Measurements from ENCODE around the gene ADAMTS15. TPM values are rescaled to one million over a fixed set of nuclear protein-coding genes. Genes with fewer than 3 reads are reported as not detected.

Gene ADAMTS15
- total and polyA plus RNA-seq, 2 of the 4 experiments (the other 2 are of a cell fraction), result 3.0 to 5.0 TPM

DNA sequence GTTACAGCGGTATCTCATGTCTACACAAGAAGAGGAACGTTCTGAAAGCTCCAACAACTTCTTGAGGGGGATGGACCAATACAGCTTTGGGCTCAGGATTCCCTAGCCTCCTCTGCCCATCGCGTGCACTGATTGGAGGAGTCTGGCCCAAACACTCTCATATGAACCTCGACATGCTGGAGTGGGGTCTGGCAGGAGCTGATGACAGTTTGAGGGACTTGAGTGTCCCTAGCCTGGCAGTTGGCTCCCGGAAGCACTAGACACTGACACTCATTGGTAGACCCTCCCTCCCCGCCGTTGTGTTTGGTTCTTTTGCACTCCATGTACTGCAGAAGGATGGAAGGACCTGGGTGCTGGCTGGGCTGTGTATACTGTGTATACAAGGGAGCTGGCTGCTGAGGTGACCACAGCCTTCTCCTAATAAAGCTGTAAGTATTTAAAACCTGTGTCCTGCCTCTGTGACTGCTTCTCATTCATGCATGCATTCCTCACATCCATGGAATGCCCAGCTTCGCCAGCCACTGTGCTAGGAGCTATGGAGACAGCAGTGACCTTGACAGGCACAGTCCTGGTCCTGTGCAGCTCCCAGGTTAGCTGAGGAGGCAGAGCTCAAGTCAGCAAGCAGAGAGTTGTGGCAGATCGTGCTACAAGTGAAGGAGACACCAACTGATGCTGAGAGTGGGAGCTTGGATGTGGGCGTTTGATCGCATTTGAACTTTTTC is 27.9 kb downstream of the ADAMTS15 start (continued):
- TF ChIP-seq BHLHE40 (IDR thresholded peaks at IDR 0.05; ENCODE audit: low read depth, low read length) (no peak), FOS (IDR thresholded peaks at IDR 0.05; ENCODE audit: low read depth, low read length) (no peak)

DNA sequence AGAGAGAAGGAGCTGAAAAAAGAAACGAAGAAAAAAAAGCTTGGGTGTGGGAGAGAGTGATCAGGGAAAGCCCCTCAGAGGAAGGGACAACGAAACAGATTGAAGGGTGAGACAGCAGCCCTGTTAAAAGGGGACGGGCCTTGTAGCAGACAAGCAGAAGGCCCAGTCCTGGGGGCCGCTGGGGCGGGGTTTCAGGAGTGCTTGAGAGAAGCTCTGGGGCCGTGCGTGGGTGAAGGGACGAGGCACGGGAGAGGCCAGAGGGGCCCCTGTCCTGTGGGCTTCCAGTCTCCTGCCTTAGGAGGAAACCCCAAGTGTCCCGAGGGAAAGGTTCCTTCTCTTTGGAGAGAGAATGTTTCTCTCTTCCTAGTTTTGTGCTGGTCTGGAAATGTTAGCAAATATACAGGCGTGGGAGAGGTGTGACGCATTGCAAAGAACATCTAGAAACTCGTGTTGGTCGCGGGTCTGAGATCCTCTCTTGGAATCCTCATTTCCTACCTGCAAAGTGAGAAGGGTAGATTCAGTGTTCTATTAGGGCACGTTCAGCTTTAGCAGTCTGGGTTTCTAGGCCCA is 28.6 kb downstream of the ADAMTS15 start:
- peaks cover 43% of the 10 kb centered on the region for H3K4me1 ChIP-seq (ENCODE audit: control insufficient read depth, insufficient read depth, low read length)
- H4K5ac ChIP-seq (ENCODE audit: low read depth, low read length), result peak overlapping the region; percentile 93
- in situ Hi-C loops (cut with MboI; ENCODE audit: low sequenced_read_pairs), result no loop called here
- intact Hi-C loops (cut with micrococcal nuclease), result loop anchor here (5.0 kb wide), 2 partner anchors 125 to 160 kb away; no protein-coding TSS in a partner anchor
- H3K18ac ChIP-seq (ENCODE audit: low read depth, low read length), result peak overlapping the region; percentile 98
- peak overlapping the region; percentile 70; the same call in 1 of the 2 replicates for H3K23ac ChIP-seq (ENCODE audit: low read depth, low read length)
- ChIA-PET CTCF (interaction anchor here (0.6 to 1.5 kb wide), 3 partner anchors 22 to 459 kb away, joined by 3 to 5 read pairs (median 4); no protein-coding TSS in a partner anchor), POLR2A (ENCODE audit: unreplicated experiment) (no interaction called here)
- peak overlapping the region; percentile 11 for H2AFZ ChIP-seq (replicated peaks; ENCODE audit: low read length, poor library complexity)
- BruUV-seq (replicated peaks), result no TSS peak
- no peak overlapping the region for H2AK9ac ChIP-seq (replicated peaks; ENCODE audit: low read depth, low read length, poor library complexity)
- H2BK20ac ChIP-seq (ENCODE audit: low read depth, low read length), result peak overlapping the region; percentile 97
- H2BK5ac ChIP-seq (ENCODE audit: low read depth, low read length, poor library complexity, severe bottlenecking), result peak overlapping the region; percentile 93
- dilution Hi-C loops (cut with HindIII; ENCODE audit: low sequenced_read_pairs, unreplicated experiment), result no loop called here
- no peaks in the 10 kb centered on the region for H3K9me3 ChIP-seq (ENCODE audit: control insufficient read depth, insufficient read depth, low read length)
- H3K56ac ChIP-seq (ENCODE audit: extremely low read depth, insufficient read depth, low read length), result peak overlapping the region; percentile 31; the same call in 1 of the 2 replicates
- H2AK5ac ChIP-seq (ENCODE audit: low read depth, low read length), result peak overlapping the region; percentile 97
- peaks cover 48% of the 10 kb centered on the region for H3K36me3 ChIP-seq (ENCODE audit: control insufficient read depth, insufficient read depth, low read length)
- peaks cover 0 to 3% of the 10 kb centered on the region in 2 experiments; a peak in 1 of 4 replicates for H3K79me1 ChIP-seq (ENCODE audit: low read depth in 1 of 2, low read length in 2 of 2)
- no peaks in the 10 kb centered on the region for H4K20me1 ChIP-seq (ENCODE audit: insufficient read depth, low read length)
- H3K4me3 ChIP-seq (ENCODE audit: insufficient read depth, low read depth, low read length), result no peak overlapping the region
- peak overlapping the region; percentile 98 for H4K91ac ChIP-seq (ENCODE audit: insufficient read depth, low read depth, low read length)
- peak overlapping the region; percentile 78 to 92 for H4K8ac ChIP-seq (ENCODE audit: low read depth in 2 of 2, low read length in 2 of 2)
- H2BK15ac ChIP-seq (ENCODE audit: low read depth, low read length), result peak overlapping the region; percentile 99; the same call in 2 of the 3 replicates
- no peaks in the 10 kb centered on the region for H3K27me3 ChIP-seq (ENCODE audit: control insufficient read depth, insufficient read depth, low read length)
- ATAC-seq (ENCODE audit: low read depth) (no peak), DNase-seq (no peak)
- peak overlapping the region; percentile 97 for H3K27ac ChIP-seq (ENCODE audit: insufficient read depth, low read length)
- H3K4ac ChIP-seq (ENCODE audit: low read depth, low read length), result peak overlapping the region; percentile 97
- peak overlapping the region; percentile 90 for H3K14ac ChIP-seq (replicated peaks; ENCODE audit: low read depth, low read length)
- H3K9me1 ChIP-seq (ENCODE audit: insufficient read depth, low read length), result peaks cover 33% of the 10 kb centered on the region
- no peak overlapping the region for H3K4me2 ChIP-seq (ENCODE audit: low read depth, low read length)
- peak overlapping the region; percentile 98 for H2BK120ac ChIP-seq (ENCODE audit: low read depth, low read length)
- WGBS, 2 experiments (ENCODE audit: extremely low coverage in 2 of 2, insufficient read length in 1 of 2), result 83% methylated on average over 5 of the region's 16 CpGs; no CpG with 5 or more reads in 1 of the 2 experiments
- H3K9ac ChIP-seq (ENCODE audit: low read depth, low read length), result peak overlapping the region; percentile 25; the same call in 1 of the 2 replicates
- TF ChIP-seq POLR2A (IDR thresholded peaks at IDR 0.05; ENCODE audit: low read depth, low read length) (no peak), RFX5 (IDR thresholded peaks at IDR 0.05; ENCODE audit: low read depth, low read length) (no peak), NFE2L2 (IDR thresholded peaks at IDR 0.05; ENCODE audit: low read depth, low read length) (no peak), MXI1 (IDR thresholded peaks at IDR 0.05; ENCODE audit: borderline replicate concordance, low read depth, low read length) (no peak), BHLHE40 (IDR thresholded peaks at IDR 0.05; ENCODE audit: low read depth, low read length) (no peak), RAD21 (IDR thresholded peaks at IDR 0.05; ENCODE audit: low read length) (no peak), MAZ (IDR thresholded peaks at IDR 0.05; ENCODE audit: borderline replicate concordance, low read depth, low read length) (no peak), RCOR1 (IDR thresholded peaks at IDR 0.05; ENCODE audit: insufficient replicate concordance, low read length) (no peak), CEBPB (IDR thresholded peaks at IDR 0.05; ENCODE audit: low read depth, low read length) (no peak)
- TF ChIP-seq, protein P1, sequence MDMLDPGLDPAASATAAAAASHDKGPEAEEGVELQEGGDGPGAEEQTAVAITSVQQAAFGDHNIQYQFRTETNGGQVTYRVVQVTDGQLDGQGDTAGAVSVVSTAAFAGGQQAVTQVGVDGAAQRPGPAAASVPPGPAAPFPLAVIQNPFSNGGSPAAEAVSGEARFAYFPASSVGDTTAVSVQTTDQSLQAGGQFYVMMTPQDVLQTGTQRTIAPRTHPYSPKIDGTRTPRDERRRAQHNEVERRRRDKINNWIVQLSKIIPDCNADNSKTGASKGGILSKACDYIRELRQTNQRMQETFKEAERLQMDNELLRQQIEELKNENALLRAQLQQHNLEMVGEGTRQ (IDR thresholded peaks at IDR 0.05; ENCODE audit: low read depth, low read length), result no peak
- TF ChIP-seq, protein P2, sequence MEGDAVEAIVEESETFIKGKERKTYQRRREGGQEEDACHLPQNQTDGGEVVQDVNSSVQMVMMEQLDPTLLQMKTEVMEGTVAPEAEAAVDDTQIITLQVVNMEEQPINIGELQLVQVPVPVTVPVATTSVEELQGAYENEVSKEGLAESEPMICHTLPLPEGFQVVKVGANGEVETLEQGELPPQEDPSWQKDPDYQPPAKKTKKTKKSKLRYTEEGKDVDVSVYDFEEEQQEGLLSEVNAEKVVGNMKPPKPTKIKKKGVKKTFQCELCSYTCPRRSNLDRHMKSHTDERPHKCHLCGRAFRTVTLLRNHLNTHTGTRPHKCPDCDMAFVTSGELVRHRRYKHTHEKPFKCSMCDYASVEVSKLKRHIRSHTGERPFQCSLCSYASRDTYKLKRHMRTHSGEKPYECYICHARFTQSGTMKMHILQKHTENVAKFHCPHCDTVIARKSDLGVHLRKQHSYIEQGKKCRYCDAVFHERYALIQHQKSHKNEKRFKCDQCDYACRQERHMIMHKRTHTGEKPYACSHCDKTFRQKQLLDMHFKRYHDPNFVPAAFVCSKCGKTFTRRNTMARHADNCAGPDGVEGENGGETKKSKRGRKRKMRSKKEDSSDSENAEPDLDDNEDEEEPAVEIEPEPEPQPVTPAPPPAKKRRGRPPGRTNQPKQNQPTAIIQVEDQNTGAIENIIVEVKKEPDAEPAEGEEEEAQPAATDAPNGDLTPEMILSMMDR (conservative IDR thresholded peaks at IDR 0.05; ENCODE audit: low read depth, low read length), result no peak

Data from IMR-90 (cell line).